Upper lobe of left lung (tissue), 6 donors: Measurements from ENCODE around the gene CACUL1. TPM values are rescaled to one million over a fixed set of nuclear protein-coding genes. Genes with fewer than 3 reads are reported as not detected.
A peak's percentile ranks its signal among the peaks of the same experiment; 100 is the strongest.

Experiments used
- ATAC-seq, 2 donors: fragments of 200-7000 bp; cut with Tn5 transposase; one replicate each; pipeline ENCODE4 v1.9.1; 2022; ENCODE audit warnings: mild to moderate bottlenecking in 2 of 2, moderate library complexity in 2 of 2; ENCODE audit not compliant: low FRiP score in 2 of 2
- DNase-seq, 2 donors: peaks; one replicate each; pipeline ENCODE4 v3.0.0-alpha.2; 2019 to 2020
- H3K27ac ChIP-seq, 4 donors: fragments of 200-600 bp; sonication (generic); one replicate each; pipeline ENCODE4 v1.5.1; 2016 to 2019
- H3K27me3 ChIP-seq, 4 donors: fragments of 200-600 bp; sonication (generic); one replicate each; pipeline ENCODE4 v1.5.1; 2017 to 2019
- H3K36me3 ChIP-seq, 4 donors: fragments of 200-600 bp; sonication (generic); one replicate each; pipeline ENCODE4 v1.5.1; 2016 to 2019
- H3K4me1 ChIP-seq, 4 donors: fragments of 200-600 bp; sonication (generic); one replicate each; pipeline ENCODE4 v1.5.1; 2018 to 2019
- H3K4me3 ChIP-seq, 4 donors: fragments of 200-600 bp; sonication (generic); one replicate each; pipeline ENCODE4 v1.5.1; 2017 to 2019; ENCODE audit warnings: mild to moderate bottlenecking in 2 of 4, moderate library complexity in 1 of 4
- H3K9me3 ChIP-seq, 4 donors: fragments of 200-600 bp; sonication (generic); one replicate each; pipeline ENCODE4 v1.5.1; 2018 to 2019
- EP300 ChIP-seq, 4 donors: sonication (generic); formaldehyde crosslinking; IDR thresholded peaks; one replicate each; pipeline ENCODE4 v1.5.1; 2017; ENCODE audit warnings: antibody characterized with exemption in 4 of 4, control low read depth in 2 of 4
- POLR2A ChIP-seq, 4 donors: fragments of 450-650 bp; IDR thresholded peaks; one replicate each; pipeline ENCODE4 v1.5.1; 2016 to 2017; ENCODE audit warnings: antibody characterized with exemption in 4 of 4, mild to moderate bottlenecking in 2 of 4
- POLR2AphosphoS5 ChIP-seq, 2 donors: sonication (generic); formaldehyde crosslinking; IDR thresholded peaks; one replicate each; pipeline ENCODE4 v1.5.1; 2017; ENCODE audit warnings: antibody characterized with exemption in 2 of 2
- WGBS, 2 donors: methylation state at CpG; one replicate each; pipeline ENCODE4 v1.1.5; 2017 to 2018; 5-methylcytosine and 5-hydroxymethylcytosine counted together
- total RNA-seq, 6 donors: library from RNA; depleted of rRNA in 4 of 6; stranded (reverse); fragments of >200 nt in 4 of 6; gene quantifications; one replicate each; pipeline versions ENCODE4 v1.1.0 to v1.2.1, GENCODE V29; 2016 to 2021
- TF ChIP-seq, protein P1 (sequence below), 6 experiments: fragments of 450-650 bp in 4 of 6; fragments of 200-600 bp in 2 of 6; sonication (generic) in 2 of 6; IDR thresholded peaks; one replicate each; pipeline ENCODE4 v1.5.1; 2016 to 2019; ENCODE audit warnings: antibody characterized with exemption in 6 of 6
- donor health status: DM: no; HTN: no; CAD: no; lungs with moderate emphysema.
- donor health status: DM: no; HTN: yes; CAD: no; lungs with severe emphysema.

Gene CACUL1
- total RNA-seq, 6 donors from 2014 or later, result 23.3 to 44.0 (median 38.2) TPM

DNA sequence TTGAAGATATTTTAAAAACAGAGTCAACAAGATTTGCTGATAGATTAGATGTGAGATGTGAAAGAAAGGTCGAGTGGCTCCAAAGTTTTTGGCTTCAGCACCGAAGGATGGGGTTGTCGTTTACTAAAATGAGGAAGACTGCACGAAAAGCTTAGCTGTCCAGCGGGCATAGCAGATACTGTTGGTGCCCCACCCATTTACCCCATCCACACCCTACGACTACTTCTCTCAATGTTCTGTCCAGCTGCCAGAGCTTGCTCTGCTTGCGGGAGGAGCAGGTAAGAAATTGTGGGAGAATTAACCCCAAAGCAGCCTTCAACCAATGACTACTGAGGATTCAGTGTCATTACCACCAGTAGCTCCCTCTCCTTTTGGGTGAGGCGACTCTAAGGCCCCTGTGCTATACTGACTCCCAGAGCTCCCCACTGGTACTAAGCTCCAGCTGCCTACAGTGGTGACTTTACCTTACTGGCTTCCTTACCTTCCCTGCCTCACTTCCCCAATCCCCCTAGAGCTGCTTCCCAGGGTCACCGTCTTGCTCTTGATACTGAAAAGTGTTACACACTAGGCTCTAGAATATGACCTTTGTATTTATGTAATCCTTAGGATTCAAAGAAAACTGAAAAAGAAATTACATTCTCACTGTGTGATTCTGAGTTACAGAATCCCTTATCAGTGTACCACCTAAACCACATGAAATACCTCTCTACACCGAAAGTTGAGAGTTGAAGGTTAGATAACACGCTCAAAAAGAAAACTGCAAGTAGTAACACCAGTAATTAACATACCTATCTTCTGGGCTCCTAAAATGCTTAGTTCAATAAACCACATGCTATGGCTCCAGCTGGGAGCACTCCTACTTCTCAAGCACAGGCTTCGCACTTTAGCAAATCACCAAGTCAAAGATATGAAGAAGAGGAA is 22.3 kb downstream of the CACUL1 start:
- Histone ChIP-seq H3K27me3 (no peaks in the 10 kb centered on the region), H3K36me3 (no peaks in the 10 kb centered on the region), H3K4me1 (peaks cover 57 to 69% (median 66%) of the 10 kb centered on the region in 4 donors), H3K27ac (peak overlapping the region in 3 of 4 donors; percentile 39 to 58 (median 50)), H3K4me3 (no peak overlapping the region), H3K9me3 (no peaks in the 10 kb centered on the region)
- WGBS, 2 donors, result 62 to 66% methylated on average over 12 of the region's 12 CpGs
- DNase-seq (peak in 1 of 2 donors; percentile 48), ATAC-seq (peak in 1 of 2 donors; percentile 64)
- TF ChIP-seq, protein P1, sequence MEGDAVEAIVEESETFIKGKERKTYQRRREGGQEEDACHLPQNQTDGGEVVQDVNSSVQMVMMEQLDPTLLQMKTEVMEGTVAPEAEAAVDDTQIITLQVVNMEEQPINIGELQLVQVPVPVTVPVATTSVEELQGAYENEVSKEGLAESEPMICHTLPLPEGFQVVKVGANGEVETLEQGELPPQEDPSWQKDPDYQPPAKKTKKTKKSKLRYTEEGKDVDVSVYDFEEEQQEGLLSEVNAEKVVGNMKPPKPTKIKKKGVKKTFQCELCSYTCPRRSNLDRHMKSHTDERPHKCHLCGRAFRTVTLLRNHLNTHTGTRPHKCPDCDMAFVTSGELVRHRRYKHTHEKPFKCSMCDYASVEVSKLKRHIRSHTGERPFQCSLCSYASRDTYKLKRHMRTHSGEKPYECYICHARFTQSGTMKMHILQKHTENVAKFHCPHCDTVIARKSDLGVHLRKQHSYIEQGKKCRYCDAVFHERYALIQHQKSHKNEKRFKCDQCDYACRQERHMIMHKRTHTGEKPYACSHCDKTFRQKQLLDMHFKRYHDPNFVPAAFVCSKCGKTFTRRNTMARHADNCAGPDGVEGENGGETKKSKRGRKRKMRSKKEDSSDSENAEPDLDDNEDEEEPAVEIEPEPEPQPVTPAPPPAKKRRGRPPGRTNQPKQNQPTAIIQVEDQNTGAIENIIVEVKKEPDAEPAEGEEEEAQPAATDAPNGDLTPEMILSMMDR (IDR thresholded peaks at IDR 0.05), result no peak
- TF ChIP-seq EP300 (IDR thresholded peaks at IDR 0.05), result no peak
- no peak for TF ChIP-seq POLR2A (IDR thresholded peaks at IDR 0.05)
- TF ChIP-seq POLR2AphosphoS5 (IDR thresholded peaks at IDR 0.05), result no peak

DNA sequence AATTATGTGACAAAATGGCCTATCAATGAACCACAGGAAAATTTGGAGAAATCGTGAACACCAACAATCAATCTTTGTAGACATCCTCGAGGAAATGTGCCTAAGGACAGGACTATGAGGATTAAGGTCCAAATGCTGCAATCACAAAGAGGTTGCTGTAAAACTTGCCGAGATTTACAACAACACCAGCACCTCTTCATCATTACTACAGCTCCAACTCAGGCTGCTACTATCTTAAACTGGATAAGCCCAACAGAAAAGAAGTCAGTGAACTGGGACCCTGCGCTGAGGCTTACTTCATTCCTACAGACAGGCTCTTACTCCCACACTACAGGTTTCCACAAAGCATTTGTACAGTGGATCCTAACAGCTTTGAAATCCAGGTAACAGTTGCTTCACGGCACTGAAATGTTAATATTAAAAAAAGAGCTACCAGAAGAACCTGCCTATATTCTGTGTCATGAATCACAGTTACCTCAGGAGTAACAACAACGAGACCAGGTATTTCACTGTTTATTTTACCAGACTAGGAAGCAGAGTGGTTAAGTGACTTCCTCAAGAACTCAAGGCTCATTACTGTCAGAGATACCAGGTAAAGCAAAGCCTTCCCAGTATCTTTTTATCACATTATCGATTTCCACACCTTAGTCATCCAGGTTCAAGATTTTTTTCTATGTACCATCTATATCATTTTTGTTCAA is 23.9 kb downstream of the CACUL1 start:
- H3K27ac ChIP-seq, result peak overlapping the region; percentile 57 to 85 (median 73)
- no peak overlapping the region for H3K4me3 ChIP-seq
- TF ChIP-seq, protein P1 (IDR thresholded peaks at IDR 0.05), result no peak
- TF ChIP-seq POLR2A (IDR thresholded peaks at IDR 0.05) (no peak), EP300 (IDR thresholded peaks at IDR 0.05) (no peak), POLR2AphosphoS5 (IDR thresholded peaks at IDR 0.05) (no peak)
- no peaks in the 10 kb centered on the region for H3K9me3 ChIP-seq
- H3K36me3 ChIP-seq, result no peaks in the 10 kb centered on the region
- WGBS, 2 donors, result 50 to 52% methylated on average over 7 of the region's 7 CpGs
- DNase-seq (no peak), ATAC-seq (no peak)
- H3K27me3 ChIP-seq, result no peaks in the 10 kb centered on the region
- H3K4me1 ChIP-seq, result peaks cover 57 to 74% (median 61%) of the 10 kb centered on the region in 4 donors

GRCh38 chr10:118729641-118730258 is 25.0 kb downstream of the CACUL1 start:
- 28 to 51% methylated on average over 2 of the region's 2 CpGs for WGBS, 2 donors
- no peaks in the 10 kb centered on the region for H3K27me3 ChIP-seq
- H3K4me1 ChIP-seq, result peaks cover 47 to 72% (median 55%) of the 10 kb centered on the region in 4 donors
- H3K36me3 ChIP-seq, result no peaks in the 10 kb centered on the region
- H3K4me3 ChIP-seq, result no peak overlapping the region
- no peaks in the 10 kb centered on the region for H3K9me3 ChIP-seq
- peak overlapping the region; percentile 57 to 85 (median 73) for H3K27ac ChIP-seq
- no peak for DNase-seq
- TF ChIP-seq EP300 (IDR thresholded peaks at IDR 0.05) (no peak), POLR2AphosphoS5 (IDR thresholded peaks at IDR 0.05) (peak in 1 of 2 donors; percentile 30)
- peak; percentile 75 to 82 for ATAC-seq

GRCh38 chr10:118729200-118729599 is 25.6 kb downstream of the CACUL1 start:
- Histone ChIP-seq H3K27me3 (no peaks in the 10 kb centered on the region), H3K27ac (peak overlapping the region; percentile 33 to 74 (median 71)), H3K4me3 (no peak overlapping the region), H3K9me3 (no peaks in the 10 kb centered on the region), H3K4me1 (peaks cover 42 to 66% (median 50%) of the 10 kb centered on the region in 4 donors), H3K36me3 (no peaks in the 10 kb centered on the region)
- DNase-seq, result no peak
- TF ChIP-seq, protein P1 (IDR thresholded peaks at IDR 0.05), result no peak
- TF ChIP-seq EP300 (IDR thresholded peaks at IDR 0.05) (no peak), POLR2A (IDR thresholded peaks at IDR 0.05) (no peak), POLR2AphosphoS5 (IDR thresholded peaks at IDR 0.05) (no peak)
- WGBS, 2 donors, result 58 to 59% methylated on average over 3 of the region's 3 CpGs
- ATAC-seq, result no peak
